Esophagus muscularis mucosa (tissue), 4 donors: Measurements from ENCODE around the gene RNF11. TPM values are rescaled to one million over a fixed set of nuclear protein-coding genes. Genes with fewer than 3 reads are reported as not detected.

ENCODE experiments used
- DNase-seq: peaks from one replicate; pipeline ENCODE4 v3.0.0-alpha.2; 2017; ENCODE audit errors: extremely low spot score
- H3K27ac ChIP-seq, 4 donors: fragments of 200-600 bp; sonication (generic); replicated peaks in 1 of 4; 1 replicate in 3 of 4; 2 replicates in 1 of 4; pipeline ENCODE4 v1.5.1; 2016 to 2019; ENCODE audit warnings: mild to moderate bottlenecking in 1 of 4
- H3K27me3 ChIP-seq, 4 donors: fragments of 200-600 bp; sonication (generic); one replicate each; pipeline versions ENCODE4 v1.5.1 to v1.6.0; 2016 to 2019
- H3K36me3 ChIP-seq, 4 donors: fragments of 200-600 bp; sonication (generic); one replicate each; pipeline ENCODE4 v1.5.1; 2016 to 2019
- H3K4me1 ChIP-seq, 4 donors: fragments of 200-600 bp; sonication (generic); one replicate each; pipeline ENCODE4 v1.5.1; 2016 to 2019
- H3K4me3 ChIP-seq, 4 donors: fragments of 200-600 bp; sonication (generic); 1 replicate in 2 of 4; 2 replicates in 2 of 4; pipeline ENCODE4 v1.5.1; 2016 to 2019; ENCODE audit warnings: mild to moderate bottlenecking in 4 of 4, moderate library complexity in 1 of 4
- H3K9me3 ChIP-seq, 4 donors: fragments of 200-600 bp; sonication (generic); 1 replicate in 3 of 4; 2 replicates in 1 of 4; pipeline ENCODE4 v1.5.1; 2016 to 2019
- CTCF ChIP-seq, 3 experiments: fragments of 200-600 bp in 2 of 3; fragments of 450-650 bp in 1 of 3; sonication (generic) in 2 of 3; IDR thresholded peaks; one replicate each; pipeline ENCODE4 v1.5.1; 2017 to 2019; ENCODE audit warnings: antibody characterized with exemption in 3 of 3, mild to moderate bottlenecking in 2 of 3, moderate library complexity in 1 of 3
- EP300 ChIP-seq: sonication (generic); formaldehyde crosslinking; IDR thresholded peaks from one replicate; pipeline ENCODE4 v1.6.1; 2017; ENCODE audit warnings: antibody characterized with exemption
- POLR2A ChIP-seq: fragments of 450-650 bp; IDR thresholded peaks from one replicate; pipeline ENCODE4 v1.6.1; 2017; ENCODE audit warnings: antibody characterized with exemption, moderate library complexity, mild to moderate bottlenecking, low read depth
- POLR2AphosphoS5 ChIP-seq, 2 donors: sonication (generic); formaldehyde crosslinking; IDR thresholded peaks; one replicate each; pipeline ENCODE4 v1.6.1; 2017; ENCODE audit warnings: antibody characterized with exemption in 2 of 2
- WGBS: methylation state at CpG from one replicate; pipeline ENCODE4 v1.1.5; 2018; 5-methylcytosine and 5-hydroxymethylcytosine counted together
- intact Hi-C: fragments of 100-400 bp; cut with DNase I; formaldehyde crosslinking; loops from one replicate; pipeline ENCODE4 v1.15.1; 2023
- total RNA-seq, 4 donors: library from RNA; depleted of rRNA; stranded (reverse); fragments of >200 nt; gene quantifications; one replicate each; pipeline versions ENCODE4 v1.1.0 to v1.2.1, GENCODE V29; 2016

Gene RNF11
- total RNA-seq, 4 donors from 2014 or later, result 101 to 141 (median 115) TPM

DNA sequence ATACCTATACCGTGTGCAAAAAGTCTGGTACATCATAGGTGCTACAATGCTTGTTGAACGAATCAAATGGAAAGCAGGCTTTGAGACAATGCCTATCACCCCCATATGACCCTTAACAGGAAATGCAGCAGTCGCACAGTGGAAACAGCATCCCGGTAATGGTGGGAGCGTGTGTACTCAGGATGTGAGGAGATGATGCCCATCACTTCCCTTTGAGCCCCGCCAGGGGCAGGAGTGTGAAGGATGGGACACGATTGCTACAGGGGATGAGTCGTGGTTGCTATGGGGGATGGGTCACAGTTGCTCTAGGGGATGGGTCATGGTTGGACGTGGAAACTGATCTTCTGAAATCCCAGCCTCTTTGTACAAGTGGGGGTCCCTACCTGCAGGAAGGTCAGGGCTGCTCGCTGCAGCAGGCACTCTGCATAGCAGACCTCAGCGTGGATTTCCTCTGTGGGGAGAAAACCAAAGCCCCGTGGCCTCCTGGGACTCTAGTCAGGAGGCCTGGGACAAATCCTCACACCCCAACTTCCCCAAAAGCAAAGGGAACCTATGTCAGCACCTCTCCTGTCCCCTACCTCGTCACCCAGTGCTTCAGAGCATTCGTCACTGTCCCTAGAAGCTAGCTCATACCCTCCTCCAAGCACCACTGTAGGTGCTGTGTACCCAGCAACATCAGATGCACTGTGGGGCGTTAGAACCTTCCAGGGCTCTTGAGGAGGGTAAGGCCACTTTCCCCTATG lies 75.0 kb downstream of the RNF11 start:
- Histone ChIP-seq H3K36me3 (no peaks in the 10 kb centered on the region), H3K27ac (no peak overlapping the region), H3K27me3 (no peaks in the 10 kb centered on the region), H3K9me3 (no peaks in the 10 kb centered on the region), H3K4me1 (peaks cover 0 to 9% (median 4%) of the 10 kb centered on the region in 4 donors), H3K4me3 (no peak overlapping the region)
- WGBS, result 76% methylated on average over 7 of the region's 15 CpGs
- TF ChIP-seq EP300, result no peak
- TF ChIP-seq POLR2A, result no peak
- TF ChIP-seq POLR2AphosphoS5 (IDR thresholded peaks at IDR 0.05), result no peak
- TF ChIP-seq CTCF (IDR thresholded peaks at IDR 0.05), result no peak
- DNase-seq, result no peak
- intact Hi-C loops, result no loop called here

DNA sequence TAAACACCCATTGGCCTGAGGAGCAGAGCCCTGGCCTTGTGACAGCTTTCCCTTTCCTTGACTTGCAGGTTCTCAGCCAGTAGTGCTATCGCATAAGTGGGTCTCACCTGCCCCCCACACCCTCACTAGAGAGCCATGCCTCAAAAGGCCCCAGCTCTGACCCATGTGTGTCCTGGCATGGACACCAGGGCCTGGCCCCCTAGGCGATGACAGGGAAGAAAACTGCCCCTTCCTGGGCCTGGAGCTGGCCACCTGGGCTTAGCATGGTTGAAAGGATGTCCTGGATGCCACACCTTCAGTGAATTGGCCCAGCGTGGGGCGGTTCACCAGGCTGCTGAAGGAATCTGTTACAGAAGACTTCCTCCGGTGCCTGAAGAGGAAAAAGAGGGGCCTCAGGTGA lies 75.8 kb downstream of the RNF11 start:
- Histone ChIP-seq H3K4me1 (peaks cover 0 to 9% (median 4%) of the 10 kb centered on the region in 4 donors), H3K4me3 (no peak overlapping the region), H3K27me3 (no peaks in the 10 kb centered on the region), H3K9me3 (no peaks in the 10 kb centered on the region), H3K36me3 (no peaks in the 10 kb centered on the region), H3K27ac (no peak overlapping the region)
- 90% methylated on average over 4 of the region's 5 CpGs for WGBS
- intact Hi-C loops, result no loop called here
- DNase-seq, result no peak
- TF ChIP-seq POLR2A (no peak), POLR2AphosphoS5 (IDR thresholded peaks at IDR 0.05) (no peak), CTCF (IDR thresholded peaks at IDR 0.05) (no peak), EP300 (no peak)

GRCh38 chr1:51312718-51313117 lies 76.6 kb downstream of the RNF11 start:
- intact Hi-C loops, result no loop called here
- H3K27me3 ChIP-seq, result no peaks in the 10 kb centered on the region
- peaks cover 0 to 9% (median 4%) of the 10 kb centered on the region in 4 donors for H3K4me1 ChIP-seq
- DNase-seq, result no peak
- no peak overlapping the region for H3K27ac ChIP-seq
- H3K4me3 ChIP-seq, result no peak overlapping the region
- TF ChIP-seq CTCF (IDR thresholded peaks at IDR 0.05) (no peak), POLR2AphosphoS5 (IDR thresholded peaks at IDR 0.05) (no peak), EP300 (no peak), POLR2A (no peak)
- H3K36me3 ChIP-seq, result no peaks in the 10 kb centered on the region
- H3K9me3 ChIP-seq, result no peaks in the 10 kb centered on the region
- 78% methylated on average over 4 of the region's 4 CpGs for WGBS

GRCh38 chr1:51313268-51313852 lies 77.3 kb downstream of the RNF11 start:
- peaks cover 0 to 9% (median 4%) of the 10 kb centered on the region in 4 donors for H3K4me1 ChIP-seq
- H3K36me3 ChIP-seq, result no peaks in the 10 kb centered on the region
- no peak overlapping the region for H3K27ac ChIP-seq
- intact Hi-C loops, result no loop called here
- 89% methylated on average over 5 of the region's 5 CpGs for WGBS
- TF ChIP-seq POLR2A, result no peak
- TF ChIP-seq POLR2AphosphoS5 (IDR thresholded peaks at IDR 0.05), result no peak
- no peak for TF ChIP-seq EP300
- TF ChIP-seq CTCF (IDR thresholded peaks at IDR 0.05), result no peak
- no peaks in the 10 kb centered on the region for H3K27me3 ChIP-seq
- no peaks in the 10 kb centered on the region for H3K9me3 ChIP-seq
- no peak overlapping the region for H3K4me3 ChIP-seq
- no peak for DNase-seq
